K562 (cell line): ENCODE data around the gene RGMB. TPM values are rescaled to one million over a fixed set of nuclear protein-coding genes. Genes with fewer than 3 reads are reported as not detected.

ENCODE experiments used
- ATAC-seq: fragments of 200-7000 bp; cut with Tn5 transposase; 3 replicates; pipeline ENCODE4 v1.9.1; 2020; ENCODE audit warnings: moderate library complexity
- BruUV-seq: library from RNA; stranded (reverse); fragments of 400-500 nt; replicated peaks from 2 replicates; lab custom pipeline; 2021; lab: Mats Ljungman, UMichigan
- CTCF ChIA-PET: fragments of 300-600 bp; formaldehyde crosslinking; extraction: SDS; loops from one replicate; lab custom pipeline; 2021; ENCODE audit warnings: low intra/inter-chr PET ratio; lab: Yijun Ruan, JAX
- POLR2A ChIA-PET: fragments of 300-600, 350-650 bp; sonication (Branson Sonifier 250); formaldehyde crosslinking; extraction: SDS; loops from one replicate; lab custom pipeline; 2021; ENCODE audit warnings: antibody characterized with exemption, inconsistent platforms; lab: Yijun Ruan, JAX
- DNase-seq, 4 experiments: peaks; one replicate each; pipeline versions ENCODE4 v3.0.0 to v3.0.0-alpha.2; 2011 to 2018; ENCODE audit warnings: low spot score in 3 of 4, mixed read lengths in 3 of 4; ENCODE audit errors: extremely low read depth in 1 of 4
- FAIRE-seq: peaks from 2 replicates; lab custom pipeline; 2011; peaks lifted over from hg19 to GRCh38; lab: Jason Lieb, UNC
- H2AFZ ChIP-seq: 2 replicates; pipeline ENCODE4 v1.6.0; 2011; ENCODE audit warnings: low read depth, low read length, control low read depth, inconsistent platforms
- H3K27ac ChIP-seq: fragments of 200-600 bp; 3 replicates; pipeline ENCODE4 v1.8.0; 2011; ENCODE audit warnings: low read depth, mild to moderate bottlenecking, control low read depth, inconsistent platforms, low read length, moderate library complexity, mixed read lengths; ENCODE audit errors: extremely low read depth
- H3K27me3 ChIP-seq, 2 experiments: fragments of 300-600 bp in 1 of 2; 2 replicates in 1 of 2; 3 replicates in 1 of 2; pipeline versions ENCODE4 v1.6.0 to v1.8.0; 2011; ENCODE audit warnings: inconsistent platforms in 2 of 2, low read length in 2 of 2, mild to moderate bottlenecking in 1 of 2, mixed read lengths in 1 of 2, moderate library complexity in 1 of 2; ENCODE audit not compliant: control insufficient read depth in 2 of 2, insufficient read depth in 2 of 2
- H3K36me3 ChIP-seq: fragments of 300-600 bp; 3 replicates; pipeline ENCODE4 v1.8.0; 2011; ENCODE audit warnings: mild to moderate bottlenecking, low read length, inconsistent platforms; ENCODE audit not compliant: control insufficient read depth, insufficient read depth
- H3K4me1 ChIP-seq, 2 experiments: fragments of 200-600 bp in 1 of 2; replicated peaks in 1 of 2; 2 replicates in 1 of 2; 3 replicates in 1 of 2; pipeline versions ENCODE4 v1.5.1 to v1.8.0; 2011; ENCODE audit warnings: inconsistent platforms in 2 of 2, low read length in 2 of 2, mild to moderate bottlenecking in 1 of 2, mixed read lengths in 1 of 2, moderate library complexity in 1 of 2; ENCODE audit not compliant: control insufficient read depth in 2 of 2, insufficient read depth in 2 of 2
- H3K4me2 ChIP-seq: 2 replicates; pipeline ENCODE4 v1.6.1; 2011; ENCODE audit warnings: low read length, control low read depth, inconsistent platforms, mixed read lengths; ENCODE audit not compliant: insufficient read depth
- H3K4me3 ChIP-seq: fragments of 200-600 bp; sonication (generic), shearing (Covaris generic); 2 replicates; pipeline ENCODE4 v1.5.1; 2016; ENCODE audit warnings: control low read depth, inconsistent platforms
- H3K79me2 ChIP-seq: fragments of 200-600 bp; 3 replicates; pipeline ENCODE4 v1.8.0; 2011; ENCODE audit warnings: low read length, inconsistent platforms; ENCODE audit not compliant: control insufficient read depth, insufficient read depth
- H3K9ac ChIP-seq, 2 experiments: 2 replicates each; pipeline versions ENCODE4 v1.6.0 to v1.6.1; 2011; ENCODE audit warnings: low read depth in 2 of 2, low read length in 2 of 2, control low read depth in 1 of 2, inconsistent platforms in 1 of 2, mild to moderate bottlenecking in 1 of 2, mixed read lengths in 1 of 2; ENCODE audit not compliant: insufficient read depth in 1 of 2
- H3K9me1 ChIP-seq: one replicate; pipeline ENCODE4 v1.6.0; 2011; ENCODE audit warnings: inconsistent platforms, mild to moderate bottlenecking, low read length, moderate library complexity; ENCODE audit not compliant: control insufficient read depth, insufficient read depth
- H3K9me3 ChIP-seq: replicated peaks from 2 replicates; pipeline ENCODE4 v1.5.1; 2011; ENCODE audit warnings: low read depth, low read length, inconsistent platforms; ENCODE audit not compliant: control insufficient read depth, insufficient read depth
- H4K20me1 ChIP-seq: replicated peaks from 2 replicates; pipeline ENCODE4 v1.6.1; 2011; ENCODE audit warnings: low read length, inconsistent platforms, mixed read lengths; ENCODE audit not compliant: control insufficient read depth, insufficient read depth
- CEBPB ChIP-seq: fragments of 450-650 bp; IDR thresholded peaks from 2 replicates; pipeline ENCODE4 v1.6.1; 2016; ENCODE audit warnings: missing genetic modification characterization, missing compliant biosample characterization
- CEBPG ChIP-seq, 3 experiments: fragments of 200-800 bp in 1 of 3; sonication (Bioruptor generic) in 1 of 3; sonication (generic) in 1 of 3; formaldehyde crosslinking in 1 of 3; IDR thresholded peaks in 2 of 3; conservative IDR thresholded peaks in 1 of 3; 2 replicates each; pipeline versions ENCODE4 v1.6.1 to v1.8.0; 2016 to 2022; ENCODE audit warnings: missing compliant biosample characterization in 2 of 3, missing genetic modification characterization in 2 of 3, mild to moderate bottlenecking in 1 of 3, missing genetic modification reagents in 1 of 3
- HDAC2 ChIP-seq: fragments of 450-650 bp; IDR thresholded peaks from 2 replicates; pipeline ENCODE4 v1.6.1; 2016; ENCODE audit warnings: mild to moderate bottlenecking
- HNRNPK ChIP-seq: fragments of 200-400 bp; formaldehyde crosslinking; IDR thresholded peaks from one replicate; pipeline ENCODE4 v1.6.1; 2018; ENCODE audit warnings: mild to moderate bottlenecking, low read depth, low read length; ENCODE audit not compliant: poor library complexity, severe bottlenecking
- MED1 ChIP-seq: sonication (generic); formaldehyde crosslinking; IDR thresholded peaks from 2 replicates; pipeline ENCODE4 v1.8.1; 2023; ENCODE audit warnings: missing genetic modification reagents, borderline replicate concordance
- RFX5 ChIP-seq: IDR thresholded peaks from 2 replicates; pipeline ENCODE4 v1.6.1; 2011; ENCODE audit warnings: low read depth, mild to moderate bottlenecking, improper control_type of control experiment, low read length
- RFX7 ChIP-seq: fragments of 250-450 bp; sonication (Bioruptor Pico); IDR thresholded peaks from 2 replicates; pipeline ENCODE4 v1.5.1; 2021; ENCODE audit warnings: mild to moderate bottlenecking
- SLC30A9 ChIP-seq: fragments of 250-450 bp; sonication (Bioruptor Pico); IDR thresholded peaks from 2 replicates; pipeline ENCODE4 v1.8.0; 2022; ENCODE audit warnings: mild to moderate bottlenecking, moderate library complexity
- ZBTB34 ChIP-seq: fragments of 250-450 bp; sonication (Bioruptor Pico); IDR thresholded peaks from 2 replicates; pipeline ENCODE4 v1.8.0; 2021; ENCODE audit warnings: mild to moderate bottlenecking, moderate library complexity
- ZNF3 ChIP-seq: fragments of 250-450 bp; sonication (Bioruptor Pico); IDR thresholded peaks from 2 replicates; pipeline ENCODE4 v1.5.0; 2021; ENCODE audit warnings: mild to moderate bottlenecking, moderate library complexity
- ZNF785 ChIP-seq: fragments of 250-450 bp; sonication (Bioruptor Pico); IDR thresholded peaks from 2 replicates; pipeline ENCODE4 v1.4.0; 2020; ENCODE audit warnings: mild to moderate bottlenecking
- WGBS: fragments of 100-300 bp; shearing (Covaris generic); methylation state at CpG from one replicate; pipeline ENCODE4 v1.1.6; 2016; ENCODE audit warnings: low coverage, mixed read lengths; ENCODE audit not compliant: insufficient coverage; ENCODE audit errors: missing lambda C conversion rate; 5-methylcytosine and 5-hydroxymethylcytosine counted together
- in situ Hi-C: fragments of 300-500 bp; cut with MboI; formaldehyde crosslinking; loops from 4 replicates; pipeline ENCODE4 v1.15.0; 2018; ENCODE audit warnings: inconsistent platforms, mixed read lengths
- intact Hi-C: fragments of 100-400 bp; cut with micrococcal nuclease; formaldehyde crosslinking; loops from 2 replicates; pipeline ENCODE4 v1.14.2; 2022
- polyA plus RNA-seq, 8 experiments: library from polyadenylated mRNA; depleted of rRNA in 4 of 8; stranded (reverse) in 5 of 8; unstranded in 3 of 8; fragments of >200 nt; fragmentation: Nextera tagmentation in 2 of 8; fragmentation: Illumina TruSeq in 1 of 8; extraction: Ambion mirVana in 2 of 8; extraction: Trizol in 1 of 8; gene quantifications; 2 replicates each; pipeline versions ENCODE4 v1.2.1 to v1.2.3, GENCODE V29; 2011 to 2014; ENCODE audit warnings: inconsistent platforms in 1 of 8, missing spikeins in 1 of 8
- total RNA-seq, 7 experiments: library from RNA; depleted of rRNA in 6 of 7; stranded (reverse); fragments of >200 nt in 6 of 7; fragmentation: Illumina TruSeq in 2 of 7; extraction: Trizol in 2 of 7; gene quantifications; 2 replicates each; pipeline versions ENCODE4 v1.2.1 to v1.2.3, GENCODE V29; 2011 to 2021; ENCODE audit warnings: low replicate concordance in 1 of 7

The RGMB gene
- total and polyA plus RNA-seq, 9 of the 15 experiments (the other 6 are each of a cell fraction or from before 2014, with no cell fraction given): 0.03 to 0.38 TPM; not detected in 7

- H3K27me3 ChIP-seq: no peaks in the 10 kb centered on the region
- in situ Hi-C loops (no loop called here), intact Hi-C loops (no loop called here)
- no peak for DNase-seq
- H3K4me1 ChIP-seq: no peaks in the 10 kb centered on the region
- WGBS: 0% methylated on average over 2 of the region's 2 CpGs
- no peak overlapping the region for H3K27ac ChIP-seq
- H2AFZ ChIP-seq: no peak overlapping the region
- no peak overlapping the region for H3K4me3 ChIP-seq
- BruUV-seq: no TSS peak
- H3K79me2 ChIP-seq: no peaks in the 10 kb centered on the region
- CTCF ChIA-PET: no interaction called here
- H3K9me3 ChIP-seq: no peaks in the 10 kb centered on the region
- ATAC-seq: no peak
- H4K20me1 ChIP-seq: no peaks in the 10 kb centered on the region
- FAIRE-seq: no peak
- no peak overlapping the region for H3K9ac ChIP-seq
- POLR2A ChIA-PET: no interaction called here
- no peaks in the 10 kb centered on the region for H3K9me1 ChIP-seq
- no peak overlapping the region for H3K4me2 ChIP-seq
- no peaks in the 10 kb centered on the region for H3K36me3 ChIP-seq
- TF ChIP-seq CEBPB (tag) (peak; percentile 8; the same call in 1 of the 2 replicates), ZNF3 (CRISPR knock-in tag) (no peak), ZBTB34 (CRISPR knock-in tag) (no peak), HNRNPK (no peak), HDAC2 (no peak), RFX5 (no peak), CEBPG (CRISPR knock-in tag; IDR thresholded peaks at IDR 0.05) (no peak), CEBPG (tag; conservative IDR thresholded peaks at IDR 0.05 in 1 of 2, IDR thresholded peaks at IDR 0.05 in 1 of 2) (0 out of 4 replicates have a peak, but pooled peaks of 1 of the 2 experiments have one; percentile 37), SLC30A9 (CRISPR knock-in tag) (no peak), MED1 (CRISPR knock-in tag) (no peak), ZNF785 (CRISPR knock-in tag) (no peak), RFX7 (CRISPR knock-in tag) (no peak)
Measured at GRCh38 chr5:98726258-98726657, 47.2 kb upstream of the RGMB start.
